ENCODE results near the gene R3HDML. TPM values are rescaled to one million over a fixed set of nuclear protein-coding genes. Genes with fewer than 3 reads are reported as not detected.

The R3HDML gene
- total RNA-seq, 1 donor from 2014 or later = not detected

GRCh38 chr20:44390280-44390679, 53.4 kb downstream of the R3HDML start:
- no peak overlapping the region for H3K4me3 Mint-ChIP-seq (ENCODE audit: low read depth)
- no peak for DNase-seq (ENCODE audit: low spot score)
- intact Hi-C loops (cut with micrococcal nuclease) = no loop called here
- H3K27ac Mint-ChIP-seq = no peak overlapping the region
- H3K4me1 Mint-ChIP-seq (ENCODE audit: low read depth) = peaks cover 2% of the 10 kb centered on the region
- H3K9me3 Mint-ChIP-seq = no peaks in the 10 kb centered on the region
- peaks cover 12% of the 10 kb centered on the region for H3K27me3 Mint-ChIP-seq (ENCODE audit: low read depth)
- H3K36me3 Mint-ChIP-seq (ENCODE audit: low read depth) = no peaks in the 10 kb centered on the region

GRCh38 chr20:44392088-44392775, 55.4 kb downstream of the R3HDML start:
- H3K27me3 Mint-ChIP-seq (ENCODE audit: low read depth) = peaks cover 12% of the 10 kb centered on the region

GRCh38 chr20:44392776-44393607, 56.1 kb downstream of the R3HDML start:
- no peaks in the 10 kb centered on the region for H3K36me3 Mint-ChIP-seq (ENCODE audit: low read depth)
- intact Hi-C loops (cut with micrococcal nuclease) = no loop called here
- H3K4me1 Mint-ChIP-seq (ENCODE audit: low read depth) = peaks cover 2% of the 10 kb centered on the region
- peaks cover 8% of the 10 kb centered on the region for H3K27me3 Mint-ChIP-seq (ENCODE audit: low read depth)
- no peak overlapping the region for H3K4me3 Mint-ChIP-seq (ENCODE audit: low read depth)
- DNase-seq (ENCODE audit: low spot score) = no peak
- no peak overlapping the region for H3K27ac Mint-ChIP-seq
- no peaks in the 10 kb centered on the region for H3K9me3 Mint-ChIP-seq

More at GRCh38 chr20:44392088-44392775, 55.4 kb downstream of the R3HDML start:
- Mint-ChIP-seq H3K4me1 (ENCODE audit: low read depth) (peaks cover 2% of the 10 kb centered on the region), H3K9me3 (no peaks in the 10 kb centered on the region), H3K4me3 (ENCODE audit: low read depth) (no peak overlapping the region), H3K36me3 (ENCODE audit: low read depth) (no peaks in the 10 kb centered on the region), H3K27ac (no peak overlapping the region)
- DNase-seq (ENCODE audit: low spot score) = no peak
- intact Hi-C loops (cut with micrococcal nuclease) = no loop called here

GRCh38 chr20:44393608-44394451, 57.0 kb downstream of the R3HDML start:
- Mint-ChIP-seq H3K4me3 (ENCODE audit: low read depth) (no peak overlapping the region), H3K9me3 (no peaks in the 10 kb centered on the region), H3K4me1 (ENCODE audit: low read depth) (no peaks in the 10 kb centered on the region), H3K27ac (no peak overlapping the region), H3K36me3 (ENCODE audit: low read depth) (no peaks in the 10 kb centered on the region), H3K27me3 (ENCODE audit: low read depth) (peaks cover 6% of the 10 kb centered on the region)
- no peak for DNase-seq (ENCODE audit: low spot score)
- intact Hi-C loops (cut with micrococcal nuclease) = no loop called here

- Mint-ChIP-seq H3K27me3 (ENCODE audit: low read depth) (peaks cover 6% of the 10 kb centered on the region), H3K9me3 (no peaks in the 10 kb centered on the region), H3K4me3 (ENCODE audit: low read depth) (no peak overlapping the region), H3K27ac (no peak overlapping the region), H3K4me1 (ENCODE audit: low read depth) (no peaks in the 10 kb centered on the region), H3K36me3 (ENCODE audit: low read depth) (no peaks in the 10 kb centered on the region)
- intact Hi-C loops (cut with micrococcal nuclease) = no loop called here
- DNase-seq (ENCODE audit: low spot score) = no peak
Observed at GRCh38 chr20:44394452-44394701, 57.5 kb downstream of the R3HDML start.

- no peaks in the 10 kb centered on the region for H3K9me3 Mint-ChIP-seq
- H3K36me3 Mint-ChIP-seq (ENCODE audit: low read depth) = no peaks in the 10 kb centered on the region
- no peaks in the 10 kb centered on the region for H3K4me1 Mint-ChIP-seq (ENCODE audit: low read depth)
- H3K27me3 Mint-ChIP-seq (ENCODE audit: low read depth) = peaks cover 1% of the 10 kb centered on the region
- H3K4me3 Mint-ChIP-seq (ENCODE audit: low read depth) = no peak overlapping the region
- H3K27ac Mint-ChIP-seq = no peak overlapping the region
- intact Hi-C loops (cut with micrococcal nuclease) = no loop called here
- no peak for DNase-seq (ENCODE audit: low spot score)
Observed at GRCh38 chr20:44394702-44395460, 58.0 kb downstream of the R3HDML start.

- H3K27me3 Mint-ChIP-seq (ENCODE audit: low read depth) = peaks cover 1% of the 10 kb centered on the region
- H3K36me3 Mint-ChIP-seq (ENCODE audit: low read depth) = no peaks in the 10 kb centered on the region
- no peak overlapping the region for H3K27ac Mint-ChIP-seq
- no peak for DNase-seq (ENCODE audit: low spot score)
- no peaks in the 10 kb centered on the region for H3K4me1 Mint-ChIP-seq (ENCODE audit: low read depth)
- intact Hi-C loops (cut with micrococcal nuclease) = no loop called here
- H3K9me3 Mint-ChIP-seq = no peaks in the 10 kb centered on the region
- no peak overlapping the region for H3K4me3 Mint-ChIP-seq (ENCODE audit: low read depth)
Observed at GRCh38 chr20:44395461-44396340, 58.9 kb downstream of the R3HDML start.

- H3K4me3 Mint-ChIP-seq (ENCODE audit: low read depth) = no peak overlapping the region
- H3K9me3 Mint-ChIP-seq = no peaks in the 10 kb centered on the region
- H3K27me3 Mint-ChIP-seq (ENCODE audit: low read depth) = peaks cover 1% of the 10 kb centered on the region
- no peak for DNase-seq (ENCODE audit: low spot score)
- intact Hi-C loops (cut with micrococcal nuclease) = no loop called here
- no peaks in the 10 kb centered on the region for H3K4me1 Mint-ChIP-seq (ENCODE audit: low read depth)
- no peak overlapping the region for H3K27ac Mint-ChIP-seq
- no peaks in the 10 kb centered on the region for H3K36me3 Mint-ChIP-seq (ENCODE audit: low read depth)
Observed at GRCh38 chr20:44396369-44397130, 59.7 kb downstream of the R3HDML start.

- Mint-ChIP-seq H3K4me3 (ENCODE audit: low read depth) (no peak overlapping the region), H3K9me3 (no peaks in the 10 kb centered on the region), H3K27me3 (ENCODE audit: low read depth) (peaks cover 1% of the 10 kb centered on the region), H3K27ac (no peak overlapping the region), H3K4me1 (ENCODE audit: low read depth) (no peaks in the 10 kb centered on the region), H3K36me3 (ENCODE audit: low read depth) (no peaks in the 10 kb centered on the region)
- no peak for DNase-seq (ENCODE audit: low spot score)
- intact Hi-C loops (cut with micrococcal nuclease) = no loop called here
Observed at GRCh38 chr20:44398335-44398734, 61.5 kb downstream of the R3HDML start.

- no peaks in the 10 kb centered on the region for H3K36me3 Mint-ChIP-seq (ENCODE audit: low read depth)
- H3K27me3 Mint-ChIP-seq (ENCODE audit: low read depth) = peaks cover 1% of the 10 kb centered on the region
- intact Hi-C loops (cut with micrococcal nuclease) = no loop called here
- H3K9me3 Mint-ChIP-seq = peaks cover 2% of the 10 kb centered on the region
- no peak overlapping the region for H3K4me3 Mint-ChIP-seq (ENCODE audit: low read depth)
- no peak overlapping the region for H3K27ac Mint-ChIP-seq
- H3K4me1 Mint-ChIP-seq (ENCODE audit: low read depth) = no peaks in the 10 kb centered on the region
- no peak for DNase-seq (ENCODE audit: low spot score)
Observed at GRCh38 chr20:44399446-44399845, 62.6 kb downstream of the R3HDML start.

GRCh38 chr20:44400671-44400969, 63.8 kb downstream of the R3HDML start:
- Mint-ChIP-seq H3K27me3 (ENCODE audit: low read depth) (no peaks in the 10 kb centered on the region), H3K4me1 (ENCODE audit: low read depth) (no peaks in the 10 kb centered on the region), H3K36me3 (ENCODE audit: low read depth) (no peaks in the 10 kb centered on the region), H3K27ac (no peak overlapping the region), H3K9me3 (peaks cover 6% of the 10 kb centered on the region), H3K4me3 (ENCODE audit: low read depth) (no peak overlapping the region)
- DNase-seq (ENCODE audit: low spot score) = no peak
- intact Hi-C loops (cut with micrococcal nuclease) = no loop called here

Measured in activated T-helper 2 cell treated with anti-CD3 and anti-CD28 coated beads, Interferon-gamma antibody, Interleukin-2, Interleukin-4, amounts not matched to agents 10 μg/mL and 5 μg/mL and 100 μg/mL, durations not matched to agents 14 hours and 24 hours and 36 hours (primary cell).